PFSK-1 (cell line): ENCODE results near the gene CDK10.

Experiments used
- FOXP2 ChIP-seq: optimal IDR thresholded peaks from 2 replicates; pipeline ENCODE3; 2011; ENCODE audit warnings: borderline replicate concordance, control low read depth, inconsistent platforms; ENCODE audit not compliant: insufficient read depth; ENCODE audit errors: extremely low read length, extremely low read depth
- POLR2AphosphoS5 ChIP-seq: IDR thresholded peaks from 2 replicates; pipeline ENCODE4 v1.6.1; 2012; ENCODE audit warnings: low read depth, mild to moderate bottlenecking, control low read depth, low read length, moderate library complexity
- REST ChIP-seq, 2 experiments: IDR thresholded peaks; 2 replicates each; pipeline versions ENCODE4 v1.6.1 to v1.8.0; 2011 to 2012; ENCODE audit warnings: low read depth in 2 of 2, low read length in 2 of 2, control low read depth in 1 of 2, inconsistent platforms in 1 of 2, mild to moderate bottlenecking in 1 of 2, moderate library complexity in 1 of 2; ENCODE audit not compliant: insufficient read depth in 1 of 2
- SIN3A ChIP-seq: IDR thresholded peaks from 2 replicates; pipeline ENCODE4 v1.6.1; 2012; ENCODE audit warnings: mild to moderate bottlenecking, low read length, moderate library complexity, borderline replicate concordance; ENCODE audit not compliant: insufficient read depth
- TAF1 ChIP-seq: IDR thresholded peaks from 2 replicates; pipeline ENCODE4 v1.6.1; 2012; ENCODE audit warnings: low read length, control low read depth, borderline replicate concordance; ENCODE audit not compliant: insufficient read depth

GRCh38 chr16:89736554-89736953 is 50.1 kb downstream of the CDK10 start:
- TF ChIP-seq TAF1 (no peak), POLR2AphosphoS5 (no peak), REST (IDR thresholded peaks at IDR 0.05; ENCODE audit: insufficient read depth in 1 of 2, low read depth in 2 of 2, low read length in 2 of 2) (no peak), SIN3A (no peak), FOXP2 (no peak)
